ENCODE data around the gene TBC1D17.

The TBC1D17 gene

GRCh38 chr19:49859682-49860335, 17.7 kb upstream of the TBC1D17 start:
- TF ChIP-seq POU2F2 (IDR thresholded peaks at IDR 0.05; ENCODE audit: low read depth, low read length) (no peak), TAF1 (IDR thresholded peaks at IDR 0.05; ENCODE audit: low read depth, low read length) (no peak), POLR2AphosphoS5 (IDR thresholded peaks at IDR 0.05; ENCODE audit: low read depth, low read length) (no peak; the same call in 1 of the 2 replicates), SPI1 (IDR thresholded peaks at IDR 0.05; ENCODE audit: low read depth, low read length) (no peak), PAX5 (IDR thresholded peaks at IDR 0.05; ENCODE audit: insufficient read depth, low read length, severe bottlenecking) (no peak), POLR2A (IDR thresholded peaks at IDR 0.05; ENCODE audit: low read depth, low read length) (no peak)
- FAIRE-seq = no peak
- DNase-seq (ENCODE audit: insufficient read length, low spot score) = no peak

GRCh38 chr19:49860336-49861102, 17.0 kb upstream of the TBC1D17 start:
- 0 out of 2 replicates have a peak, but pooled peaks have one; percentile 25 for TF ChIP-seq POLR2A (IDR thresholded peaks at IDR 0.05; ENCODE audit: low read depth, low read length)
- no peak for TF ChIP-seq PAX5 (IDR thresholded peaks at IDR 0.05; ENCODE audit: insufficient read depth, low read length, severe bottlenecking)
- DNase-seq (ENCODE audit: insufficient read length, low spot score) (no peak), FAIRE-seq (no peak)

DNA sequence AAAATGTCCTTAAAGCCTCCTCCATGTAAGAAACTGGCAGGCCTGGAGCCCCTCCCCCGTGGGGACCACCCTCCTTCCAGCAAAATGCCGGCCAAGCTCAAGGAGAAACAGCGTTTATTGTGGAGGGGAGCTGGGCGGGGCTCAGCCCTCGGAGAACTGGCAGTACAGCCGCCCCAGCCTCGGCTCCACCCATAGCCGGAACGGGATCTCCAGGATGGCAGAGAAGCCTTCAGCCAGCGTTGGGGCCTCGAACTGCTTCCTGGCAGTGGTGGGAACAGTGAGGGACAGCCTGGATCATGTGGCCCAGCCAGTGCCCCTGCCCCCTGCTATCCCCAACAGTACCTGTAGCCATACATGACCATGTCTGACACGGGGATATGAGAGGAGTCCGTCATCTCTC, 16.4 kb upstream of the TBC1D17 start:
- DNase-seq (ENCODE audit: insufficient read length, low spot score) (no peak), FAIRE-seq (no peak)
- TF ChIP-seq POU2F2 (IDR thresholded peaks at IDR 0.05; ENCODE audit: low read depth, low read length) (no peak), POLR2A (IDR thresholded peaks at IDR 0.05; ENCODE audit: low read depth, low read length) (no peak), SPI1 (IDR thresholded peaks at IDR 0.05; ENCODE audit: low read depth, low read length) (no peak)

DNA sequence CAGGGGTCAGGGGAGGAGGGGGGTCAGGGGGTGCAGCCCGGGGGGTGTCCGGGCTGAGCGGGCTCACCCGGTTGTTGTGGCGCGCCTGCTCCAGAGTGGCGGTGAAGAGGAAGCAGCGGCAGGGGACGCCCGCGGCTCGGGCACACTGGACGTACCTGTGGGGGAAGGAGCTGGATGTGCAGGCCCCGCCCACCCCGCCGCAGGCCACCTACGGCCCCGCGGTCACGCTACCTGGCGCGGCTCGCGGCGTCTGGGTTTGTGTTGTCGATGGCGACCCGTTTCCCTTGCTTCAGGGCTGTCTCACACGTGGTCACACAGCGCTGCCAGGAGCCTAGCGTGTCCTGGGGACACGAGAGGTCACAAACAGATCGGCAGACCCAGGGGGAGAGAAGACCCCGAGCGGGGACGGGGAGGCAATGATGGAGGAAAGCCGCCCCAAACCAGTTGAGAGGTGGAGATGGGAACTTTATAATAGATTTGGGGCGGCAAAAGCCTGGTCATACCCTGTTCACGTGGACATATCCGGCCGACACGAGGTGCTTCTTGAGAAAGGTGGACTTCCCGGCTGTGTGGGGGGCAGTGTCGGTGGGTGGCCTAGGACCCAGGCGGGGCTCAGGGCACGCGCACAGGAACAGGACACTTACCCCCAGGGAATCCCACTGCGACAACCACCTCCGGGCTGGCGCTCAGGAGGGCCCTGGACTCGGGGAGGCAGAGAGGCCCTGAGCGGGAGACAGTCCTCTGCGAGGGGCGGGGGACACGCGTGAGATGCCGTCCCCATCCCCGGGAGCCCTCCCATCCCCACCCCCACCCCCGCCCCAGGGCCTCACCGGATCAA, 15.7 kb upstream of the TBC1D17 start:
- TF ChIP-seq POLR2AphosphoS5 (IDR thresholded peaks at IDR 0.05; ENCODE audit: low read depth, low read length) (0 out of 2 replicates have a peak, but pooled peaks have one; percentile 25), SPI1 (IDR thresholded peaks at IDR 0.05; ENCODE audit: low read depth, low read length) (no peak)
- DNase-seq (ENCODE audit: insufficient read length, low spot score) (no peak), FAIRE-seq (no peak)

GRCh38 chr19:49862391-49863253, 14.9 kb upstream of the TBC1D17 start:
- TF ChIP-seq POU2F2 (IDR thresholded peaks at IDR 0.05; ENCODE audit: low read depth, low read length) (no peak), PAX5 (IDR thresholded peaks at IDR 0.05; ENCODE audit: insufficient read depth, low read length, severe bottlenecking) (no peak), POLR2A (IDR thresholded peaks at IDR 0.05; ENCODE audit: low read depth, low read length) (no peak), TAF1 (IDR thresholded peaks at IDR 0.05; ENCODE audit: low read depth, low read length) (no peak), SPI1 (IDR thresholded peaks at IDR 0.05; ENCODE audit: low read depth, low read length) (no peak), POLR2AphosphoS5 (IDR thresholded peaks at IDR 0.05; ENCODE audit: low read depth, low read length) (no peak)
- FAIRE-seq (no peak), DNase-seq (ENCODE audit: insufficient read length, low spot score) (no peak)

GRCh38 chr19:49863254-49863934, 14.1 kb upstream of the TBC1D17 start:
- DNase-seq (ENCODE audit: insufficient read length, low spot score) (no peak), FAIRE-seq (no peak)
- TF ChIP-seq SPI1 (IDR thresholded peaks at IDR 0.05; ENCODE audit: low read depth, low read length) = no peak
- TF ChIP-seq POLR2AphosphoS5 (IDR thresholded peaks at IDR 0.05; ENCODE audit: low read depth, low read length) = no peak
- no peak for TF ChIP-seq TAF1 (IDR thresholded peaks at IDR 0.05; ENCODE audit: low read depth, low read length)
- TF ChIP-seq PAX5 (IDR thresholded peaks at IDR 0.05; ENCODE audit: insufficient read depth, low read length, severe bottlenecking) = no peak
- TF ChIP-seq POU2F2 (IDR thresholded peaks at IDR 0.05; ENCODE audit: low read depth, low read length) = no peak
- TF ChIP-seq POLR2A (IDR thresholded peaks at IDR 0.05; ENCODE audit: low read depth, low read length) = no peak

DNA sequence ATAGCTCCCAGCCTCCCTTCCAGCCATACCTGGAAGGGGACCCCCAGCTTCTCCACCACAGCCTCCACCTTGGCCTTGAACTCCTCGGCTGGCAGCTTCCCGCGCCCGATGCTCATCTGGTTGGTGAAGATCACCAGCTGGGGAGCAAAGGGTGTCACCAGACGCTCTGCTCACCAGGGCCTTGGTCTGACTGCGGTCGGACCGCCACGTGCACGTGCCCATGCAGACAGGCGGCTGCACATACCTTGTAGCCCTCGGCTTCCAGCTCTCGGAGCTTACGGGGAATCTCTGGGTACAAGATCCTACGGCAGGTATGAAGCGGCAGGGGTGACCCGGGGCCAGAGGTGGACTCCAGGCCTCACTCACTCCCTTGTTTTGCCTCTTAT, 13.6 kb upstream of the TBC1D17 start:
- no peak for TF ChIP-seq POLR2A (IDR thresholded peaks at IDR 0.05; ENCODE audit: low read depth, low read length)
- TF ChIP-seq PAX5 (IDR thresholded peaks at IDR 0.05; ENCODE audit: insufficient read depth, low read length, severe bottlenecking) = no peak
- TF ChIP-seq TAF1 (IDR thresholded peaks at IDR 0.05; ENCODE audit: low read depth, low read length) = no peak
- no peak for TF ChIP-seq SPI1 (IDR thresholded peaks at IDR 0.05; ENCODE audit: low read depth, low read length)
- no peak for TF ChIP-seq POU2F2 (IDR thresholded peaks at IDR 0.05; ENCODE audit: low read depth, low read length)
- no peak for TF ChIP-seq POLR2AphosphoS5 (IDR thresholded peaks at IDR 0.05; ENCODE audit: low read depth, low read length)
- FAIRE-seq (no peak), DNase-seq (ENCODE audit: insufficient read length, low spot score) (no peak)

DNA sequence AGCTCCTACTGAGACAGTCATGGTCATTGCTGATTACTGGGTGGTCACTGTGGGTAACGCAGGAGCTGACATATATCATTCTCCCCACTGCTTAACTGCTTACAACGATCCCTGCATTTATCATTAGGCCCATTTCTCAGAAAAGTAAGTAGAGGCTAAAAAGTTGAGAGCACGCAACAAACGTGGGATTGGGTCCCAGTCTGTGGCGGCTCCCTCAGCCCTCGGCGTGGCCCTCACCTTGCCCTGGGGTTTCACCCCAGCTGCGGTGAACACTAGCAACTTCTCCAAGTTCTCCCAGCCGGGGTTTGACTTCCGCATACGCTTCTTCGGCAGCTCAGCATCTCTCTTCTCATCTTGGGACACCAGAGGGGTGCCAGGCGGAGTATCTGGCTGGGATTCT, 12.6 kb upstream of the TBC1D17 start:
- DNase-seq (ENCODE audit: insufficient read length, low spot score) (no peak), FAIRE-seq (no peak)
- TF ChIP-seq POLR2AphosphoS5 (IDR thresholded peaks at IDR 0.05; ENCODE audit: low read depth, low read length) (no peak), SPI1 (IDR thresholded peaks at IDR 0.05; ENCODE audit: low read depth, low read length) (no peak), POLR2A (IDR thresholded peaks at IDR 0.05; ENCODE audit: low read depth, low read length) (no peak), TAF1 (IDR thresholded peaks at IDR 0.05; ENCODE audit: low read depth, low read length) (no peak), POU2F2 (IDR thresholded peaks at IDR 0.05; ENCODE audit: low read depth, low read length) (no peak), PAX5 (IDR thresholded peaks at IDR 0.05; ENCODE audit: insufficient read depth, low read length, severe bottlenecking) (no peak)

Data from GM12891 (cell line).